IPS-18c (cell line): ENCODE data around the gene ZBED3.
"Not testable (repeated sequence)": the region's sequence is repeated elsewhere in the genome, so short reads cannot be mapped to it uniquely, and the experiment has no call there.

Source experiments
- H3K4me3 ChIP-seq: 2 replicates; pipeline ENCODE4 v1.7.0; 2013; ENCODE audit warnings: low read depth, mild to moderate bottlenecking, low read length, moderate library complexity; ENCODE audit not compliant: insufficient read depth
- H3K9me3 ChIP-seq: one replicate; pipeline ENCODE4 v1.6.1; 2013; ENCODE audit warnings: mild to moderate bottlenecking, low read length, moderate library complexity; ENCODE audit not compliant: control insufficient read depth, insufficient read depth

The ZBED3 gene

GRCh38 chr5:77083088-77083487 is 4.0 kb downstream of the ZBED3 start:
- H3K9me3 ChIP-seq = no peaks in the 10 kb centered on the region

GRCh38 chr5:77082280-77082679 is 4.8 kb downstream of the ZBED3 start:
- Histone ChIP-seq H3K4me3 (no peak overlapping the region), H3K9me3 (no peaks in the 10 kb centered on the region)

More at GRCh38 chr5:77083088-77083487, 4.0 kb downstream of the ZBED3 start:
- no peak overlapping the region for H3K4me3 ChIP-seq

GRCh38 chr5:77080905-77081304 is 6.2 kb downstream of the ZBED3 start:
- Histone ChIP-seq H3K4me3 (no peak overlapping the region), H3K9me3 (no peaks in the 10 kb centered on the region)

GRCh38 chr5:77080479-77080878 is 6.6 kb downstream of the ZBED3 start:
- H3K9me3 ChIP-seq, H3K4me3 ChIP-seq: not testable (repeated sequence)

- peak overlapping the region; percentile 57; the same call in 1 of the 2 replicates for H3K4me3 ChIP-seq
- no peaks in the 10 kb centered on the region for H3K9me3 ChIP-seq
These were observed 9.3 kb downstream of the ZBED3 start for GRCh38 chr5:77077829-77078176.

GRCh38 chr5:77076961-77077828 is 9.9 kb downstream of the ZBED3 start:
- Histone ChIP-seq H3K9me3 (no peaks in the 10 kb centered on the region), H3K4me3 (peak overlapping the region; percentile 57; the same call in 1 of the 2 replicates)

- no peak overlapping the region for H3K4me3 ChIP-seq
- no peaks in the 10 kb centered on the region for H3K9me3 ChIP-seq
These were observed 12.3 kb downstream of the ZBED3 start for GRCh38 chr5:77074745-77075144.

GRCh38 chr5:77073667-77074066 is 13.4 kb downstream of the ZBED3 start:
- Histone ChIP-seq H3K4me3 (no peak overlapping the region), H3K9me3 (no peaks in the 10 kb centered on the region)

- Histone ChIP-seq H3K9me3 (no peaks in the 10 kb centered on the region), H3K4me3 (no peak overlapping the region)
These were observed 20.2 kb downstream of the ZBED3 start for GRCh38 chr5:77066823-77067442.

GRCh38 chr5:77066184-77066583 is 20.9 kb downstream of the ZBED3 start:
- Histone ChIP-seq H3K9me3 (no peaks in the 10 kb centered on the region), H3K4me3 (no peak overlapping the region)

- no peaks in the 10 kb centered on the region for H3K9me3 ChIP-seq
- no peak overlapping the region for H3K4me3 ChIP-seq
These were observed 21.8 kb downstream of the ZBED3 start for GRCh38 chr5:77065256-77065655.

- no peak overlapping the region for H3K4me3 ChIP-seq
- H3K9me3 ChIP-seq = no peaks in the 10 kb centered on the region
These were observed 23.0 kb downstream of the ZBED3 start for GRCh38 chr5:77064040-77064439.

GRCh38 chr5:77046416-77047073 is 40.5 kb downstream of the ZBED3 start:
- Histone ChIP-seq H3K4me3 (no peak overlapping the region), H3K9me3 (no peaks in the 10 kb centered on the region)

GRCh38 chr5:77035950-77036349 is 51.1 kb downstream of the ZBED3 start:
- H3K4me3 ChIP-seq = no peak overlapping the region
- H3K9me3 ChIP-seq = no peaks in the 10 kb centered on the region

- Histone ChIP-seq H3K9me3 (peaks cover 14% of the 10 kb centered on the region), H3K4me3 (no peak overlapping the region)
These were observed 53.7 kb downstream of the ZBED3 start for GRCh38 chr5:77033338-77033737.

GRCh38 chr5:77032635-77033034 is 54.5 kb downstream of the ZBED3 start:
- no peak overlapping the region for H3K4me3 ChIP-seq
- H3K9me3 ChIP-seq = peaks cover 14% of the 10 kb centered on the region

- Histone ChIP-seq H3K4me3 (no peak overlapping the region), H3K9me3 (peaks cover 14% of the 10 kb centered on the region)
These were observed 55.2 kb downstream of the ZBED3 start for GRCh38 chr5:77031891-77032290.
